WERI-Rb-1 (cell line): ENCODE results near the gene USP38.

Source experiments
- DNase-seq: peaks from one replicate; pipeline ENCODE4 v3.0.0-alpha.2; 2020
- H3K27ac ChIP-seq: fragments of 250-450 bp; sonication (Bioruptor Pico); 2 replicates; pipeline ENCODE4 v1.5.1; 2020; ENCODE audit warnings: mild to moderate bottlenecking, moderate library complexity
- H3K27me3 ChIP-seq: fragments of 250-450 bp; sonication (Bioruptor Pico); 2 replicates; pipeline ENCODE4 v1.5.1; 2021; ENCODE audit warnings: mild to moderate bottlenecking, low read depth, moderate library complexity; ENCODE audit not compliant: insufficient read depth, severe bottlenecking
- H3K36me3 ChIP-seq: fragments of 250-450 bp; sonication (Bioruptor Pico); 2 replicates; pipeline ENCODE4 v1.5.1; 2020; ENCODE audit warnings: mild to moderate bottlenecking, moderate library complexity
- H3K4me3 ChIP-seq: 2 replicates; pipeline ENCODE4 v1.5.1; 2011; ENCODE audit warnings: low read depth, mild to moderate bottlenecking, control low read depth, low read length
- H3K9me3 ChIP-seq: fragments of 250-450 bp; sonication (Bioruptor Pico); 2 replicates; pipeline ENCODE4 v1.5.1; 2021; ENCODE audit warnings: mild to moderate bottlenecking, moderate library complexity; ENCODE audit not compliant: severe bottlenecking
- TF ChIP-seq, protein P1 (sequence below): IDR thresholded peaks from 2 replicates; pipeline ENCODE4 v1.5.1; 2011; ENCODE audit warnings: low read depth, mild to moderate bottlenecking, control low read depth, inconsistent platforms, low read length

USP38 gene

DNA sequence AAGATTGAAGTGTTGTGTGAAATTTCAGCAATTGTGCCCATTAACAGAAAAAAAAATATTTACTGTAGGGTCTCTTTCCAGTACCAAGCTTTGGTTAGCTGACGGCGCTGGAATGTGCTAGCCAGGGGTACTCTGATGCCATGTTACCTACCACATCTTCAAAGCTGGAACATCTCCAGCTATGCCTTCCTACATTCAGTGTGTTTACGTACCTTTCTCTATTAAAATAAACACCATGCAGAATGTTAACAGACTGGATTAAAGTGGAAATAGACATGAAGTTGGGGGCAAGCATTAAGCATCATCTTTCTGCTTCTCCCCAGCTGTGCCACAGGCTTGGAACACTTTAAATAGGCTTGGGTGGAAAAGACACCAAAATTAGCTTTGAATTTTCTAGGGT, 65.9 kb downstream of the USP38 start:
- no peak overlapping the region for H3K4me3 ChIP-seq
- H3K27ac ChIP-seq: no peak overlapping the region
- no peaks in the 10 kb centered on the region for H3K9me3 ChIP-seq
- no peaks in the 10 kb centered on the region for H3K27me3 ChIP-seq
- DNase-seq: no peak
- no peaks in the 10 kb centered on the region for H3K36me3 ChIP-seq
- TF ChIP-seq, protein P1, sequence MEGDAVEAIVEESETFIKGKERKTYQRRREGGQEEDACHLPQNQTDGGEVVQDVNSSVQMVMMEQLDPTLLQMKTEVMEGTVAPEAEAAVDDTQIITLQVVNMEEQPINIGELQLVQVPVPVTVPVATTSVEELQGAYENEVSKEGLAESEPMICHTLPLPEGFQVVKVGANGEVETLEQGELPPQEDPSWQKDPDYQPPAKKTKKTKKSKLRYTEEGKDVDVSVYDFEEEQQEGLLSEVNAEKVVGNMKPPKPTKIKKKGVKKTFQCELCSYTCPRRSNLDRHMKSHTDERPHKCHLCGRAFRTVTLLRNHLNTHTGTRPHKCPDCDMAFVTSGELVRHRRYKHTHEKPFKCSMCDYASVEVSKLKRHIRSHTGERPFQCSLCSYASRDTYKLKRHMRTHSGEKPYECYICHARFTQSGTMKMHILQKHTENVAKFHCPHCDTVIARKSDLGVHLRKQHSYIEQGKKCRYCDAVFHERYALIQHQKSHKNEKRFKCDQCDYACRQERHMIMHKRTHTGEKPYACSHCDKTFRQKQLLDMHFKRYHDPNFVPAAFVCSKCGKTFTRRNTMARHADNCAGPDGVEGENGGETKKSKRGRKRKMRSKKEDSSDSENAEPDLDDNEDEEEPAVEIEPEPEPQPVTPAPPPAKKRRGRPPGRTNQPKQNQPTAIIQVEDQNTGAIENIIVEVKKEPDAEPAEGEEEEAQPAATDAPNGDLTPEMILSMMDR: no peak

DNA sequence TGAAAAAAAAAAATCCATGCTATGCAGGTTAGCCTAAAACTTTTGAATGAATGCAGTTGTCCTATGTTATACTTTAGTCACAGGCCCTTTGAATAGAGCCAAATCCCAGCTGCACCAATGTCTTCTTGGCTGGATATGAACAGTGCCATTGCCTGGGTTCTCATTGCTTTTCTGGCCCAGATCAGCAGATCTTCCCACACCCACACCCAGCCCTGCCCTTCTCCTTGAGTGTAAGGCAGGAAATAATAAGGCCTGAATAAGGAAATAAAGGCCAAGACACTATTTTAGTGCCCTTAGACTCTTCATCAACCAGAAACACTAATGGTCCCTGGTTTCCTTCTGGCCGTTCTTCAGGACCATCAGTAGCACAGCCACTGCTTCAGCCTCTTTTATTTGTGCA, 66.6 kb downstream of the USP38 start:
- TF ChIP-seq, protein P1: no peak
- no peaks in the 10 kb centered on the region for H3K27me3 ChIP-seq
- no peaks in the 10 kb centered on the region for H3K36me3 ChIP-seq
- no peak overlapping the region for H3K27ac ChIP-seq
- no peak for DNase-seq
- no peaks in the 10 kb centered on the region for H3K9me3 ChIP-seq
- H3K4me3 ChIP-seq: no peak overlapping the region

DNA sequence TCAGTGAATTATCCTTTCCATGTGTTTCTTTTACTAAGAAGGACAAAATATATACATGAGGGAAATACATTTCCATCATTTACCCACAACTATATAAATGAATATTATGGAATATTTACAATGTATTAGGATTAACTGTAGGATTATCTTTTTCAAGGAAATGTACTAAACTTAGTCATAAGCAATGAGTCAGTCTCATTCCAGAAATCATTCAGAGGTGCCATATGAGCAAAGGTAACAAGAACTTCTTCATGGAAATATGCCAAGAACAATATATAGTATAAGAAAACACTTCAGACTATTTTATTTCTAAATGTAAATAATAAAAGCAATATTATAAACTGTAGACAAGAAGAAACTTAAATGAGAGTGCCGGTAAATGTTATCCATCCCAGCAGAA, 67.1 kb downstream of the USP38 start:
- TF ChIP-seq, protein P1: no peak
- no peak overlapping the region for H3K4me3 ChIP-seq
- H3K27ac ChIP-seq: no peak overlapping the region
- H3K9me3 ChIP-seq: no peaks in the 10 kb centered on the region
- no peaks in the 10 kb centered on the region for H3K27me3 ChIP-seq
- DNase-seq: no peak
- no peaks in the 10 kb centered on the region for H3K36me3 ChIP-seq

DNA sequence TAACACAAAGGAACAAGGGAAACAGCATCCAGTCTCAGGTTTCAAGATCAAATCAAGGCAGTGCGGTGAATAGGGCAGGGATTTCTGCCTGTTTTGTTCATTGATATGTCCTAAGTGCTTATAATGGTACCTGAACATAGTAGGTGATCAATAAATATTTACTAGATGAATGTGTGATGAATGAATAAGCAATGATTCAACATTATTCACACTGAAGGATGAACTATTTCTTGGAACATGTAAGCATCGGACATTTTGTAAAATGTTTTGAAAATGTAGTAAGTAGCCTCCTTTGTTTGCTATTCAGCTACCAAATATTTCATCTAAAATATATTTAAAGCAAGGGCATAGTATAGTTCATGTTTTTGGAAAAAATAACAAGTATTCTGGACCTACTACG, 67.8 kb downstream of the USP38 start:
- Histone ChIP-seq H3K4me3 (no peak overlapping the region), H3K27ac (no peak overlapping the region), H3K27me3 (no peaks in the 10 kb centered on the region), H3K36me3 (no peaks in the 10 kb centered on the region), H3K9me3 (no peaks in the 10 kb centered on the region)
- TF ChIP-seq, protein P1: no peak
- no peak for DNase-seq

DNA sequence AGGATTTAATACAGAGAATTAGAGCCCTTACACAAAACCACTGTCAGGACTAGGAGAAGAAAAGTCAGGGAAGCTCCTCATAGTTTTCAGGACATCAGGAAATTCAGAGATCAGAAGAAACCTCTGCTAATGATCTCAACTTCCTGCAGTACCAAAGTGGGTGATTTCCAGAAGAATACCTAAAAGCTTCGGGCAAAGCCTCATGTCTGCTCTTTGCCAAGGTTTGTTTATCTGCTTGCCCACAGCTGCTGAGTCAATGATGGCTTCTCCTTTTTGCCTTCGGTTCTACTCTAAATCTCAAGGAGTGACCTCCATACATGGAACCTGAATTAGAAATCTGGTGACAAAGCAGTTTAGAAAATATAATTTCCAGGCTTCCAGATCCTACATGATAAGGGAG, 68.4 kb downstream of the USP38 start:
- Histone ChIP-seq H3K27me3 (no peaks in the 10 kb centered on the region), H3K9me3 (no peaks in the 10 kb centered on the region), H3K27ac (no peak overlapping the region), H3K4me3 (no peak overlapping the region), H3K36me3 (no peaks in the 10 kb centered on the region)
- DNase-seq: no peak
- TF ChIP-seq, protein P1: no peak

DNA sequence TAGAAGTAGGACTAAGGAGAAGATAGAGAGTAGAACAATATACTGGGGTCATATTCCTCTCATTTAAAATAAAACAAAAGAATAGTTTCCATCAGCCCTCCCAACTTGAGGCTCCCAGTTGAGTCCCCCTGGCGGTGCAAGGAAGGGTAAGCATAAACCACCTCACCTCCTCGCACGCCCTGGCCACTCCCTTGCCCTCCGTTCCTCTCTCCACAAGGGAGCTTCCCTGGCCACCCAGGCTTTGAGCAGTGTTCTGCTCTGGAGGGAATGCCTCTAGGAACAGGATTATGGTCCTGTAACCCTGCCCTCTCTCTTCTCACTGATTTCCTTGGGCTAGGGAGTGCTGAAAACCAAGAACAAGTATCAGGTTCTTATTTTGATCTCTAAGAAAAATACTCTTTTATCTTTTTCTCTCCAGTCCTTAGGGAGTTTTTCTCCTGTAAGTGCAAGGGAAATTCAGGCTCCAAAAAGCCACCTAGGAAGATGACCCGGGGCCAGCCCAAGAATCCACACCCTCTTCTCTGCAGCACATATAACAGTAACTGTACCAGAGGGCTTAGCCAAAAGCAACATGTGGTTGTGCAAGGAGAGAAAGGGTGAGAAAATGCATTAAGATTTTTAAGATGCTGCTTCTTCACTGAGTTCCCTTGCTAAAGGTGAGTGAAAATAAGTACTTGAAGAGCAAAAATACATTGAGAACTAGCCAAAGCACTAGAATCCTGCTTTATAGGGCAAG, 69.9 kb downstream of the USP38 start:
- Histone ChIP-seq H3K27ac (no peak overlapping the region), H3K4me3 (no peak overlapping the region), H3K36me3 (no peaks in the 10 kb centered on the region), H3K9me3 (no peaks in the 10 kb centered on the region), H3K27me3 (no peaks in the 10 kb centered on the region)
- TF ChIP-seq, protein P1: no peak
- no peak for DNase-seq
